IPS-NIHi7 (cell line): ENCODE measurements around the gene IBA57.

Experiments
- DNase-seq: peaks from one replicate; pipeline ENCODE4 v3.0.0; 2012; ENCODE audit warnings: mixed read lengths; ENCODE audit errors: extremely low spot score

IBA57 gene

DNA sequence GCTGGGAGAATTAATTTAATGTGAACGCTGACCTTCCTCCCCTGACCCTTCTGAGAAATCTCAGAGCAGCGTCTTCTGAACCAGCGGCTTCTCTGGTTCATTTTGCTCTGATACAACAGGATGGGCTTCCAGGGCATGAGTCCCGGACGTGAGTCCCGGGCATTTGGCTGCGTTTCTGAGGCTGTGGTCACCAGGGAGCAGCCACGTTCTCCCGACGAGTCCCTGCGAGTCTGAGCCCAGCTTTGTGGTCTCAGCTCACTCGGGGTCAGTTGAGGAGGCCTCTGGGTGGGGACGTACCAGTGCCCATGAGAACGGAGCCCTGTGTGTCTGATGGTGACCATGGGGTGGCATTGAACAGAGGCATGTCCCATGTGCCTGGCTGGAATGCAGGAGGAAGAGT lies 24.6 kb downstream of the IBA57 start:
- DNase-seq: no peak

DNA sequence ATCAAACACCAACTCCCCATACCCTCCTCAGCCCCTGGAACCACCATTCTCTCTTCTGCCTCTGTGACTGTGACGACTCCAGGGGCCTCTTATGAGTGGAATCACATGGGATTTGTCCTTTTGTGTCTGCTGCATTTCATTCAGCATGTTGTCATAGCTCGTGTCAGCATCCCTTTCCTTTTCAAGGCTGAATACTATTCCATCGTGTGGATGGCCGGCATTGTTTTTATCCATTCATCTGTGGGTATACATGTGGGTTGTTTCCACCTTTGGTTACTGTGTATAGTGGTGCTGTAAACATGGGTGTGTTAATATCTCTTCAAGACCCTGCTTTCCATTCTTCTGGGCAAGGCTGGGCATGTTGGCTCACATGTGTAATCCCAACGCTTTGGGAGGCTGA lies 25.2 kb downstream of the IBA57 start:
- no peak for DNase-seq

DNA sequence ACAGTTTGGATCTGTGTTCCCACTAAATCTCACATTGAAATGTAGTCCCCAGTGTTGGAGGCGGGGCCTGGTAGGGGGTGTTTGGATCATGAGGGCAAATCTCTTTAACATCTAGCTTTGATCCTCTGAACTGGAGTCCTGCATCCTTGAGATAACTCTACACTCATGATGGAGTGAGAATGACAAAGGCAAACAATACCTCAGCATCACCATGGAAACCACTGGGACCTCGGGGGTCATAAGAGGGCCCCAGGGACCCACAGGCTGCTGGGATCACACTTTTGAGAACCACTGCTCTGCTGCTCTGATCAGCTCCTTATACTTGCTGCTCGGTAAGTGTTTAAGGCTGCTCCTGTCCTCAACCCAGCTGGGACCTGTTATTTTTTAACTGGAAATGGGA lies 28.8 kb downstream of the IBA57 start:
- no peak for DNase-seq

DNA sequence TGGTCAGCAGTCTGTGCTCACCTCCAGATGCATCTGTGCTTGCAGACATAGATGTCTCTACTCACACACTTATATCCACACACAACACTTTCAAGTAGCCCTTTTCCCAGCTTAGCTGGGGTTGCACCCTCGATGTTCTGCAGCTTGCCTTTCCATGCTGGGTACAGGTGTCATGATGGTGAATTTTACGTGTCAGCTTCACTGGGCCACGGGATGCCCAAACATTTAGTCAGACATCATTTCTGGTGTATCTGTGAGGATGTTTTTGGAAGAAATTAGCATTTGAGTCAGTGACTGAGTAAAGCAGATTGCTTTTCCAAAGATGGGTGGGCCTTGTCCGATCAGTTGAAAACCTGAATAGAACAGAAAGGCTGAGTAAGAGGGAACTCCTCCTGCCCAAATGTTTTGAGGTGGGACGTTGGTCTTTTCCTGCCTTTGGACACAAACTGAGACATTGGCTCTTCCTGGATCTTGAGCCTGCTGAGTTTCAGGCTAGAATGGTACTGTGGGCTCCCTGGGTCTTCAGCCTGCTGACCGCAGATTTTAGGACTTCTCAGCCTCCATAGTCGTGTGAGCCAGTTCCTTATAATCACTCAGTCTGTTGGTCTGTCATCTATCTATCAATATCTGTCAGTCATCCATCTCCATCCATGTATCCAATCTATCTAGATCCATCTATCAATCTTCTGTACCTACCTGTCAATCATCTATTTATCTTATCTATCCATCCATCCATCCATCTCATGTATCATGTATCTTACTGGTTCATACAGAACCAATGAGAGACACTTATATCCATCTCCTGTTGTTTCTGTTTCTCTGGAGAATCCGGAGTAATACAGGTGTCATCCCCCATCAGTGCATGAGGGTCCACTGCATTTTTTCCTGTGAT lies 29.6 kb downstream of the IBA57 start:
- no peak for DNase-seq

DNA sequence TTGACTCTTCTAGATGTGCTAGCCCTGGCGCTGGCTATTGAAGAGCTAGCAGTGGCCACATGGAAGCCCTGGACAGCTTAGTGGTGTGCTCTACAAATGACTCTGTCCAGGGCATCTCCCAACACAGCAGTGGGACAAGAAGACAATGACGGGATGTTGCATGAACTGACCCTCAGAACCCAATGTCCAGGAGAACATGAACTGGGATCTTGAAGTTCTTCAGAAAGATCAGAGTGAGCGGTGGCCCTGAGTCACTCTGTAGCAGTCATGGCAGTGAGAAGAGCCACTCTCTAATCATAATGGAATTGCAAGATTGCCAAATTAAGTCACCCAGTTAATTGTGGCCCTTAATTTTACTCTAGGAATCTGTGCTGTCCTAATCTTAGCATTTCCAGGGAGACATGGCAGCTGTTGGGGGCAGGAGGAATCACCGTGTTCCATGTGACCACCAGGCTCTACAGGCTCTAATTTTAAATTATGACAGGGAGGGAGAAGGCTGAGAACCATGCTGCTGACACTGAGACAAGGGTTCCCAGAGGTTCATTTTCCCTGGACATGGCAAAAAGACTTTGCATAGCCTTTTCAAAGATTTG lies 32.0 kb downstream of the IBA57 start:
- no peak for DNase-seq

DNA sequence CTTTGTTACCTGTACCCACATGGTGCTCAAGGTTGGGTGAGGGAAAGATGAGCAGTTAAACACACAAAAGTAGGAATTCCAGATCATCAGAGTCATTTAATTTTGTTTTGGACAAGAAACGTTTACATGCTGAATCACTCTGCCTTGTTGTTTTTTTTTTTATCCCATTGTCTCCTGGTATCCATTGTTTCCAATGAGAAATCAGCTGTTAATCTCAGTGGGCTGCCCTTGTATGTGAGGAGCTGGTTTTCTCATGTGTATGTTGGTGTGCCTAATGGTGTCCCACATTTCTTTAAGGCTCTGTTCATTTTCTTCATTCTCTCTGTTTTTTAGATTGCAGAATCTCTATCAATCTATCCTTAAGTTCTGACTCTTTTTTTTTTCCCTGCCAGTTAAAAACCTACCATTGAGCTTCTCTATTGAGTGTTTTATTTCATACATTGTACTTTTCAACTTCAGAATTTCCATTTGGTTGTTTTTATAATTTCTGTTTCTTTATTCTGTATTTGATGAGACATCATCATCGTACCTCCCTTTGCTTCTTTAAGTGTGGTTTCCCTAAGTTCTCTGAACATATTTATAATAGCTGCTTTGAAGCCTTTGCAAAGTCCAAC lies 33.5 kb downstream of the IBA57 start:
- DNase-seq: no peak

DNA sequence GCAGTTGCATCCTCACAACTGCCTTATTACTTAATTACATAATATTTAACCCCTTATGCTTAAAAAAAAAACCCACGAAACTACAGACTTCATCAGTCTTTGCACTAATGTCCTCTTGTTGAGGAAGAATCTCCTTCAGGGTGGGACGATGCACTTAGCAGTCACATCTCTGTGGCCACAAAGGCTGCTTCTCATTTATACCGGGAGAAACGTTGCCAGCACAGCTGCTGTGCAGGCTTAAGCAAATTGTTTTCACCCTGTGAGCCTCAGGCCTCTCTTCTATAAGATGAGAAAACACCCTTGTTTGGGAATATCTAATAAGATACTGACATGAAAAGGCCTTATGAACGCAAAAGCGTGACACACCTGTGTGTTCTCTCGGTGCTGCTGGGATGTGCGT lies 39.4 kb downstream of the IBA57 start:
- DNase-seq: no peak

DNA sequence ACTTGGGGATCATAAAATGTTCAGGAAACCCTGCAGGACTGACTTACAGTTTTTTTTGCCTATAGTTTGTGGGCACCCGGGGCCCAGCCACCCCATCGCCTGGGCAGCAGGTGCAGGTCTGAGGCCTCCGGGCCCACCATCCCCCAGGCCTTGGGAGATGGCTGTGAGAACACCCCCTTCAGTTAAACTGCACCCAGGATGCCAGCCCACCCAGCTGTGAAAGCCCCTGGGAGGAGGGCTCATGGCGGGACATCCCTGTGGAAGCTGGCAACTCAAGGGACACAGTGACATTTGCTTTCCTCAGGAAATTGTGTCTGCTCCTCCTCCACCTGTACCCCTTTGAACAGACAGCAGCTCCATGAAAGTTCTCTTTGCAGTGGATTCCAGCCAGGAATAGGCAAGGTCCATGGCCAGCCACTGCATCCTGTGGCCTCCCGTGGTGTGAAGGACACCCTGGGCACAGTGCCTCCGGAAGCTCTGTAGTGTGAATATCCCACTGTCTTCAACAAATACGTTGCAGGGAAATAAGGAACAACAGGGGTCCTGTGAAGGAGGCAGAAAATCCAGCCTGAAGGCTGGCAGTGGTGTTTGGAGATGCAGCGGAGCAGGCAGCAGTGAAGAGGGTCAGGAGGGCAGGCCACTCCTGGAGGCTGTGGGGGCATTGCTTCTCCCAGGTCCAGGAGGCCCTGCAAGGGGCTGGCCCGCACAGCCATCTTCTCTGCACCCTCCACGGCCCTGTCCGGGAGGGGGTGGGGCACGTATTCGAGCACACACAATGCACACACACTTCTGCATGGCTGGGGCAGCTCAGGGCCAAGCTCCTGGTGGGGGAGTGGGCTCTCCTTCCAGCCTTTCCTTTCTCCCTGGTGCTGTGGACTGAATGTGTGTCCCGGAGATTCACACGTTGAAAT lies 40.2 kb downstream of the IBA57 start:
- no peak for DNase-seq

DNA sequence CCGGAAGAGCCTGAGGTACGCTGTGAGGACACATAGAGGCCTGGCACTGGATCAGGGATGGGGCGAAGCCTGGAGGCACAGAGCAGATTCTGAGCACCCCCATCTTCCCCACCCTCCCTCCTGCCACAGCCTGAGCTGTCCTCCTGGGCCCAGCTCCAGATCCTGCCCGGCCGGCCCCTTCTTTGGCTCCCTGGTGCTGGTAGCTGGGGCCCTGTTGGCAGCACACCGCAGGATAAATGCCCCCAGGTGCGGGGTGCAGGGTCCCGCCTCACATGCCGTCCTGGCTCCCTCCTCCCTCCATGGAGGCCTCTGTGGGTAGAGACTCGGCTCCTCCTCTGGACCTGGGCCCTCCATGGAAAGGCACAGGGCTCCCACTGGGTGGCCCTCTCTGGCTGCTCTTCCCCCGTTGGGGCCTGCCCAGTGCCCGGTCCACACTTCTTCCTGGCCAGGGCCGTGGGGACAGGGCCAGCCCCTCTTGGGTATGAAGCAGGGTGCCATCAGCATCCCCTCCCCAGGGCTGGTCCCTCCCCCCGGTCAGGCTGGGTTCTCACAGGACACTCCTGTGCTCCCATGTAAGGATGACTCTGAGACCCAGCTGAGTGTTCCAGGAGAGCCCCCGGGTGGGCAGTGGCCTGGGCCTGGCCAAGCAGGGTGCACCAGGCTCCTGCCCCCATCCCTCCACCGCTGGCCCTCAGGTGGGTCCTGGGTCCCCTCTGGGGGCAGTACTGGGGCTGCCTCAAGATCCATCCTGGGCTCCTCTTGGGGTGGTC lies 41.2 kb downstream of the IBA57 start:
- no peak for DNase-seq

DNA sequence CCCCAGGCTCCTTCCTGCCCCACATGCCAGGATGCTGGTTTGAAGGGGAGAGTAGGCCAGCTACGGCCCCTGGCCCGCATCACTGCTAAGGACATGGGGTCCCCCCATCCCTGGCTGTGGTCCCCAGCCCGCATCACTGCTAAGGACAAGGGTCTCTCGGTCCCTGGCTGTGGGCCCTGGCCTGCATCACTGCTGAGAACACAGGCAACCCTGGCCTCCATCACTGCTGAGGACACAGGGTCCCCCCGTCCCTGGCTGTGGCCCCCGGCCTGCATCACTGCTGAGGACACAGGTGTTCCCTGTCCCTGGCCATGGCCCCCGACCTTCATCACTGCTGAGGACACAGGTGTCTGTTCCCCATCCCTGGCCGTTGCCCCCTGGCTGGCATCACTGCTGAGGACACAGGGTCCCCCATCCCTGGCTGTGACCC lies 41.8 kb downstream of the IBA57 start:
- DNase-seq: no peak

DNA sequence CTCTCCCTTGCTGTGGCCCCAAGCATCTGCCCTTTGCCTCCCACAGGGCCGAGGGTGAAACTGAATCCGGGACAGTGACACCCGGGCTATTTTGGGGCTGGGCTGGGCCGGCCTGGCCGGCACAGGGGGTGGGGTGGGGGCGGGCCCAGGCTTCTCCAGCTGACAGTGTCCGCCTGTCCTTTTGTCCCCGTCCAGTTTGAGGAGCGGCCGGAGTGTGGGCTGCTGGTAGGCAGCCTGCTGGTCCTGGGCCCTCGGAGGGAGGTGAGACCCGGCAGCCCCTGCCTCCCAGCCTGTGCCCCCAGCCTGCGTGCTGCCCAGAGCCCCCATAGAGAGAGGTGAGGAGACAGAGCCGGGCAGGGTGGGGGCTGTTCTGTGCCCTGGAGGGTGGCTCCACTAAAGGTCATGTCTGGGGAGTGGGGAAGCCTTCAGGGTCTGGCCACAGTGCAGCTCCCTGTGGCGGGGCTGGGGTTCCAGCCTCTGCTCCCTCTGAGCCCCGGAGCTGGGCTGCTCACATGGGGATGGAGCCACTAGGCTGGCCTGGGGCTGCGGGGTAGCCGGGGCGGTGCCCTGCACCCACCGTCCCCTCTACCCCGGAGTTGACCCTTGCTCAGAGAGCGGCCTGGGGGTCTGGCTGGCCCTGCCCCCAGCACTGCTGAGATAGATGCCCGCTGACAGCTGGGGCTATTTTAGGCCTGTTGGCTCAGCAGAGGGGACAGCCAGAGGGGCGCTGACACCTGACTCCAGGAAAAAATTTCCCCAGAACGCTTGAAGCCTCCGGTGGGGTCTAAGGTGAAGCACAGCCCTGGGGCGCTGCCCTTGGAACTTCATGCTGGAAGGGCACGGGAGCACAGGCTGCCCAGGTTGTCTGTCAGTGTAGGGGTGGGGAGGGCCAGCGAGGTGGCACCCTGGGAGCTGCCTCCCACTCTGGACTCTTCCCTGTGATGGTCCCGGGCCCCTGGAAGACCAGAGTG lies 42.5 kb downstream of the IBA57 start, which contains the start of gene OBSCN:
Gene OBSCN (plus strand): TSS at position 194 of the 971 bp plus-strand sequence. CDS start 3,740 bp downstream, outside the sequence.
- DNase-seq: no peak

DNA sequence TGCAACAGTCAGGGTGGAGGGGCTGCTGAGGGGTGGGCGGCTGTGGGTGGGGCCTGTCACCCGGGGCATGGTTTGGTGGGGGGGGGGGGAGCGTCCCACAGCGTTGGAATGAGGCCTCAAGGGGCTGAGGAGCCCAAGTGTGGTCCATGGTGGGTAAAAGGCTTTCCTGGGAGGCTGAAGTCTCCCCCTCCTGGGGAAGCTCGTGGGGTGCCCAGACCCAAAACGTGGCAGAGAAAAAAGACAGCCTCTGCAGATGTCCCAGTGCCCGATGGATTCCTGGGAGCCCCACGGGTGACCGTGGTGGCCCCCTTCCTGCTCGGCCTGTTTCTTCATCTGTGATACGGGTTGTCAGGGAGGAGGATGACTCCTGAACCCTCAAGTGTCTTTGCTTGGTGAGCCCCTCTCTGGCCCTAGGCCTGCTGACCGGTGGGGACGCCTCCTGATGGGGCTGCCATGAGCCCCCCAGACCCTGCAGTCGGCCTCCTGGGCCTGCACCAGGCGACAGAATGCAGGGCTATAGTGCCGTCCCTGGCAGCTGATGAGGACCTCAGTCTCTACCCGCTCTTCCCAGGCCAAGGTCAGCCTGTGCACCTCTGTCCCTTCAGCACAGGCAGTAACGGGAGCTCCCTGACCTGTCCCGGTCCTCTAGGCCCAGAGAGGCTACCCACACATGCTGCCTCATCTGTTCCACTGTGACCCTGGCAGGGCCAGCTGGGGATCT lies 43.4 kb downstream of the IBA57 start:
- no peak for DNase-seq

DNA sequence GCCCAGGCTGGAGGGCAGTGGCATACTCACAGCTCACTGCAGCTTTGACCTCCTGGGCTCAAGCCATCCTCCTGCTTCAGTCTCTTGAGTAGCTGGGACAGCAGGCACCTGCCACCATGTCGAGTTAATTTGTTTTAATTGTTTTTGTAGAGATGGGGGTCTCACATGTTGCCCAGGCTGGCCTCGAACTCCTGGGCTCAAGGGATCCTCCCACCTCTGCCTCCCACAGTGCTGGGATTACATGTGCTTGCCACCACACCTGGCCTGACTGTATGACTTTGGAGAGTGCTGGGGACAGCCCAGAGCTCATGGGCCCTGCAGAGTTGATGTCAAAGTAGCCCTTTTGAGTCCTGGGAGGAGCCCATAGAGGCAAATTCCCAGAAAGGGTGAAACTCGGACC lies 44.1 kb downstream of the IBA57 start:
- DNase-seq: no peak

DNA sequence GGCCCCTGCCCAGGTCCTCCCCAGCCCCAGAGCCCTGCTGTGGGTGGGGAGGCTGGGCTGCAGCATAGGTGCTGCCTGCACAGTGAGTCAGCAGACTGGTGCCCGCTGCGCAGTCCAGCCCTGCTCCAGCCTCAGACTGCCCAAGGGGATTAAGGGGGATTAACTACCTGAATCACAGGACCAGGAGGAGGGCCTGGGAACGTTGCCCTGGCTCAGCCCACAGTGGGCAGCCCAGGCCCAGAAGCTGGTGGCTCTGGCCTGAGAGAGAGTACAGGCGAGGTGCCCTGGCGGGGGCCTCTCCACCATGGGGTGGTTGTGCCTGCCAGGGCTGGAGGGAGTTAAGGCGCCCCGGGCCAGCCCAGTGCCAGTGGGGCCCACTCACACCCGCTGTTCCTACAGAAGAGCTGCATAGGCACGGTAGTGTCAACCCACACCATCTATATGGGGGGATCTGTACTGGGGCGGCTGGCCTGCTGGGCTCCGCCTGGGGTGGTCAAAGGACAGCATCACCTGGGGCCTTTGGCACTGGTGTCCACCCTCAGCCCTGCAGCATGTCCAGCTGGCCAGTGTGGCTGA lies 44.6 kb downstream of the IBA57 start:
- no peak for DNase-seq

DNA sequence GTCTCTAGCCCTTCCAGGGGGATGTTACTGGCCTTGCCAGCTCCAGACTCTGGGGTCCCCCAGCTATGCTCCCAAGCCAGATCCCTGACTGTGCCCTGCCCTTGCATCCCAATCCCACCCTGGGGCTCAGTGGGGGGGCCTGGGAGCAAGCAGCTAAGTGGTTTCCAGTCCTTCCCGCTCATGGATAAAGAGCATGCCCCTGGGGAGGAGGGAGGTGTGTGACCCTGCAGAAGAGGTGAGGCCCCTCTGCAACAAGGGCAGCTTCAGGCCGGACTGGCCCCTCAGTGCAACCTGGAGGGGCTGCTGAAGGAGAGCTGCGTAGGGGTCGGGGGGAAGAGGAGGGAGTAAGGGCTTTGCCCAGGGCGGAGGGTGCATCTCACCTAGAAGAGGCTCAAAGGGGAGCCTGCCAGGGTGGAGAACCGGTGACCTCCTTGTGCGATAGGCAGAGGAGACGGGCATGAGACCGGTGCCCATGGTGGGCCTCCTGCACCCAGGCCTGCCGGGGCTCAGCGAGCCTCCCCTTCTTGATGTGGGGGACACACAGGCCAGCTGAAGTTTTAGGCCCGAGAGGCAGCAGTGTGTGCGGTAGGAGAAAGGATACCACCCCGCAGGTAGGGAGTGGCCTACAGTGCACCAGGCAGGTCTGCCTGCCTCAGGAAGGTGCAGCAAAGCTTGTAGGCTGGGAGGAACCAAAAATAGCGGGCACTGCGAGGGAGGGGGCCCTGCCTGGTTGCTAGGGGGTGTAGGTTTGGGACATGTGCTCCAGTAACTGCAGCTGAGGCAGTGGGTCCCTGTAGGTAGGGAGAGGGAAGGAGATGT lies 45.3 kb downstream of the IBA57 start:
- DNase-seq: no peak

DNA sequence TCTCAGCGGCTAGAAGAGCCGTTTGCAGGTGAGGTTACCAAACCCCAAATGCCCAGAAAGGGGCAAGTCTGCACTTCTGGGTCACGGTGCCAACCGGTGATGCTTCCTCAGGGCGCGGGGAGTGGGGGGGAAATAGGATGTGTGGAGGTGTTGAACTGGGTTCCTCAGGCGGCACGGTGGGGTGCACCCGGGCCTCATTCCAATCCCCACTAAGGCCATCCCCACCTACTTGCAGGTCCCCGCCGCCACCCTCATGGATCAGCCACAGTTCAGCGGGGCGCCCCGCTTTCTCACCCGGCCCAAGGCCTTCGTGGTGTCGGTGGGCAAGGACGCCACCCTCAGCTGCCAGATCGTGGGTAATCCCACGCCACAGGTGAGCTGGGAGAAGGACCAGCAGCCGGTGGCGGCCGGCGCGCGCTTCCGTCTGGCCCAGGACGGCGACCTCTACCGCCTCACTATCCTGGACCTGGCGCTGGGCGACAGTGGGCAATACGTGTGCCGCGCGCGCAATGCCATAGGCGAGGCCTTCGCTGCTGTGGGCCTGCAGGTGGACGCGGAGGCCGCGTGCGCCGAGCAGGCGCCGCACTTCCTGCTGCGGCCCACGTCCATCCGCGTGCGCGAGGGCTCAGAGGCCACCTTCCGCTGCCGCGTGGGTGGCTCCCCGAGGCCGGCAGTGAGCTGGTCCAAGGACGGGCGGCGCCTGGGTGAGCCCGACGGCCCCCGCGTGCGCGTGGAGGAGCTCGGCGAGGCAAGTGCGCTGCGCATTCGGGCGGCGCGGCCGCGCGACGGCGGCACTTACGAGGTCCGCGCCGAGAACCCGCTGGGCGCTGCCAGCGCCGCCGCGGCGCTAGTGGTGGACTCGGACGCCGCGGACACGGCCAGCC lies 46.2 kb downstream of the IBA57 start:
- DNase-seq: no peak

DNA sequence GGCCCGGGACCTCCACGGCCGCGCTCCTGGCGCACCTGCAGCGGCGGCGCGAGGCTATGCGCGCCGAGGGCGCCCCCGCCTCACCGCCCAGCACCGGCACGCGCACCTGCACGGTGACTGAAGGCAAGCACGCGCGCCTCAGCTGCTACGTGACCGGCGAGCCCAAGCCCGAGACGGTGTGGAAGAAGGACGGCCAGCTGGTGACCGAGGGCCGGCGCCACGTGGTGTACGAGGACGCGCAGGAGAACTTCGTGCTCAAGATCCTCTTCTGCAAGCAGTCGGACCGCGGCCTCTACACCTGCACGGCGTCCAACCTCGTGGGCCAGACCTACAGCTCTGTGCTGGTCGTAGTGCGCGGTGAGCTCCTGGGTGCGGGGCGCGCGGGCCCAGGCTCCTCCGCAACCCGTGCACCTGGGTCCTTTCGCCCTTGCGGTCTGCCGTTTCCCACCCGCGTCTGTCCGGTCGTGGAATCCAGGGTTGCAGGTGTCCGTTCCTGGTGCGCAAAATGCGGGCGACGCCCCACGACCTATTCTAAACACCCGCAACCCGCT lies 46.9 kb downstream of the IBA57 start:
- DNase-seq: no peak
